ENCODE data around the gene CBX8. TPM values are rescaled to one million over a fixed set of nuclear protein-coding genes. Genes with fewer than 3 reads are reported as not detected.
A peak's percentile ranks its signal among the peaks of the same experiment; 100 is the strongest.

CBX8 gene
- total and polyA plus RNA-seq, 2 of the 13 experiments (the other 11 are each of a cell fraction or from before 2014, with no cell fraction given), result 0.34 to 12.6 TPM

GRCh38 chr17:79831265-79832217, 34.7 kb upstream of the CBX8 start (continued):
- TF ChIP-seq, protein P1, sequence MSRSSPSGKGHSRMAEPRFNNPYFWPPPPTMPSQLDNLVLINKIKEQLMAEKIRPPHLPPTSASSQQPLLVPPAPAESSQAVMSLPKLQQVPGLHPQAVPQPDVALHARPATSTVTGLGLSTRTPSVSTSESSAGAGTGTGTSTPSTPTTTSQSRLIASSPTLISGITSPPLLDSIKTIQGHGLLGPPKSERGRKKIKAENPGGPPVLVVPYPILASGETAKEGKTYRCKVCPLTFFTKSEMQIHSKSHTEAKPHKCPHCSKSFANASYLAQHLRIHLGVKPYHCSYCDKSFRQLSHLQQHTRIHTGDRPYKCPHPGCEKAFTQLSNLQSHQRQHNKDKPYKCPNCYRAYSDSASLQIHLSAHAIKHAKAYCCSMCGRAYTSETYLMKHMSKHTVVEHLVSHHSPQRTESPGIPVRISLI (CRISPR knock-in tag; IDR thresholded peaks at IDR 0.05; ENCODE audit: borderline replicate concordance), result peak; percentile 87
- 0 out of 2 replicates have a peak, but pooled peaks have one; percentile 15 for TF ChIP-seq CAMTA2 (CRISPR knock-in tag; IDR thresholded peaks at IDR 0.05; ENCODE audit: borderline replicate concordance)
- TF ChIP-seq TCF12 (IDR thresholded peaks at IDR 0.05), result no peak
- TF ChIP-seq TCF12 (CRISPR knock-in tag; IDR thresholded peaks at IDR 0.05), result no peak
- TF ChIP-seq BRD4 (CRISPR knock-in tag; IDR thresholded peaks at IDR 0.05), result peak; percentile 24
- peak; percentile 95 for TF ChIP-seq ZNF296 (CRISPR knock-in tag; conservative IDR thresholded peaks at IDR 0.05)
- TF ChIP-seq ZMYM4 (CRISPR knock-in tag; IDR thresholded peaks at IDR 0.05), result peak; percentile 57; the same call in 1 of the 2 replicates
- TF ChIP-seq ZNF761 (CRISPR knock-in tag; conservative IDR thresholded peaks at IDR 0.05), result 0 out of 2 replicates have a peak, but pooled peaks have one; percentile 57
- TF ChIP-seq UBTF (CRISPR knock-in tag; IDR thresholded peaks at IDR 0.05), result peak; percentile 80
- no peak for TF ChIP-seq RFX5 (IDR thresholded peaks at IDR 0.05; ENCODE audit: low read depth, low read length)
- TF ChIP-seq TAF1 (CRISPR knock-in tag; IDR thresholded peaks at IDR 0.05), result peak; percentile 33; the same call in 1 of the 2 replicates
- no peak for TF ChIP-seq ZNF646 (CRISPR knock-in tag; IDR thresholded peaks at IDR 0.05)
- 0 out of 2 replicates have a peak, but pooled peaks have one; percentile 48 for TF ChIP-seq ZNF44 (CRISPR knock-in tag; IDR thresholded peaks at IDR 0.05)
- peak; percentile 90; the same call in 1 of the 2 replicates for TF ChIP-seq HNRNPL (IDR thresholded peaks at IDR 0.05; ENCODE audit: low read depth, low read length)
- no peak; the same call in 1 of the 2 replicates for TF ChIP-seq EED (CRISPR knock-in tag; IDR thresholded peaks at IDR 0.05)
- TF ChIP-seq, protein P2, sequence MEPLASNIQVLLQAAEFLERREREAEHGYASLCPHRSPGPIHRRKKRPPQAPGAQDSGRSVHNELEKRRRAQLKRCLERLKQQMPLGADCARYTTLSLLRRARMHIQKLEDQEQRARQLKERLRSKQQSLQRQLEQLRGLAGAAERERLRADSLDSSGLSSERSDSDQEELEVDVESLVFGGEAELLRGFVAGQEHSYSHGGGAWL (CRISPR knock-in tag; IDR thresholded peaks at IDR 0.05), result 0 out of 2 replicates have a peak, but pooled peaks have one; percentile 20
- peak; percentile 26; the same call in 1 of the 2 replicates for TF ChIP-seq SOX5 (CRISPR knock-in tag; IDR thresholded peaks at IDR 0.05; ENCODE audit: borderline replicate concordance)
- no peak for TF ChIP-seq ZNF720 (CRISPR knock-in tag; IDR thresholded peaks at IDR 0.05)

Data from HepG2 (cell line).